GM18499 (cell line): ENCODE measurements around the gene WIPF2.

Experiments
- ATAC-seq: cut with Tn5 transposase; IDR thresholded peaks from one replicate; pipeline ENCODE4 v1.9.1; 2021; ENCODE audit warnings: moderate number of reproducible peaks; ENCODE audit not compliant: insufficient read depth, unreplicated experiment

Gene WIPF2

DNA sequence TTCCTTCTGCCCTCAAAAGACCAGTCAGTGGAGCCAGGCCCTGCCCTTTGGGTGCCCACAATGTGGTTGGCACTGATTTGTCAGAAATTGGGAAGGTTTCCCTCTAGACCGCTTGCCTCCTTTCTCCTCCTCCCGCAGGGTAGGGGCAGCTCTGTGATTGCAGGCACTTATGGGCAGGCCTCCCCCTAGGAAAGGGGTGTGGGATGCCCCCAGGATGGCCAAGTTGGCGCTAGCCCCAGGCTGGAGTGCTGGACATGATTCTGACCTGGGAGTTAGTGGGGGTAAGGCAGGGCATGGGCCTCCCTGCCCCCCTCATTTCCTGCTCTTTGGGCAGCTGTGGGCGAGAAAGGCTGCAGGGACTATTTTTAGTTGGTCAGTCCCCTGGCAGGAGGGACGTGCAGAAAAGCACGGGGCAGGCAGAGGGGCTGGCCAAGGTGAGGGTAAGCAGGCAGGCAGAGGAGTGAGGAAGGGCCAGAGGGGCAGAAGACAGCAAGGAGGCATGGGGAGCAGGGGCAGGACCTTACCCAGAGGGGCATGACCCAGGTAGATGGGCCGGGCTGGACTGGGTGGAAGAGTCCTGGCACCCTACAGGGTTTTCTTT is 93.1 kb downstream of the WIPF2 start:
- no peak for ATAC-seq

DNA sequence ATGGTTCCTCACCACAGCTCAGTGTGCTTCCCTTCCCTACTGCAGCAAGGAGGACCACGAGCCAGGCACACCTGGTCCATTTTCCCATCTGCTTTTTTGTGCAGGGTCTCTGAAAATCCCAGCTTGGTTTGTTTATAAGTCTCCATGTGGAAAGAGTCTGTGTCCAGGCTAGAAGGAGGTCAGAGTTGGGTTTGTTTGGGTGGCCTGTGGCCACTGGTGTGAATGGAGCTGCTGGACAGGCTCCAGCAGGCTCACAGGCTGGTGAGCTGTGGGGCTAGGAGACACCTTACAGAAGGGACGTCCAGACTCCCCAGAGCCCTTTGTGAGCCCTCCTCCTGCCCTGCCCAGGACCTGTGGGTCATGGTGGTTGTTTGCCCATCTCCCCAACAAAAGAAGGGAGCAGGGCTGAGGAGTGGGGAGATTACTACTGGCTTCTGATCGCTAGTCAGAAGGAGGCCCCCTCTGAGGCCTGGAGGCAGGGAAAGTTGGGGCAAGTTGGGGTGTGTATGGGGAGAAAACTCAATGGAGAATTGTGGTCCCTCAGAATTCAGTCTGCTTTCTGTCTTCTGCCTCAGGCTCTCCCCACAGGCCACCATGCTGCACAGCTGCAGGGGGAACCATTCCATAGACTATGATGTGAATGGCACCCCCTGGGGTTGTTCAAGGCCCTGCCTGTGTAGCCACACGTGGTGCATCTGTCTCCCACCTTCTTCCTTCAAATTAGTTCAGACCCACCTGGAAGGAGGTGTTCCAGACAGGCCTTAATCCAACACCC is 94.0 kb downstream of the WIPF2 start:
- ATAC-seq: no peak

DNA sequence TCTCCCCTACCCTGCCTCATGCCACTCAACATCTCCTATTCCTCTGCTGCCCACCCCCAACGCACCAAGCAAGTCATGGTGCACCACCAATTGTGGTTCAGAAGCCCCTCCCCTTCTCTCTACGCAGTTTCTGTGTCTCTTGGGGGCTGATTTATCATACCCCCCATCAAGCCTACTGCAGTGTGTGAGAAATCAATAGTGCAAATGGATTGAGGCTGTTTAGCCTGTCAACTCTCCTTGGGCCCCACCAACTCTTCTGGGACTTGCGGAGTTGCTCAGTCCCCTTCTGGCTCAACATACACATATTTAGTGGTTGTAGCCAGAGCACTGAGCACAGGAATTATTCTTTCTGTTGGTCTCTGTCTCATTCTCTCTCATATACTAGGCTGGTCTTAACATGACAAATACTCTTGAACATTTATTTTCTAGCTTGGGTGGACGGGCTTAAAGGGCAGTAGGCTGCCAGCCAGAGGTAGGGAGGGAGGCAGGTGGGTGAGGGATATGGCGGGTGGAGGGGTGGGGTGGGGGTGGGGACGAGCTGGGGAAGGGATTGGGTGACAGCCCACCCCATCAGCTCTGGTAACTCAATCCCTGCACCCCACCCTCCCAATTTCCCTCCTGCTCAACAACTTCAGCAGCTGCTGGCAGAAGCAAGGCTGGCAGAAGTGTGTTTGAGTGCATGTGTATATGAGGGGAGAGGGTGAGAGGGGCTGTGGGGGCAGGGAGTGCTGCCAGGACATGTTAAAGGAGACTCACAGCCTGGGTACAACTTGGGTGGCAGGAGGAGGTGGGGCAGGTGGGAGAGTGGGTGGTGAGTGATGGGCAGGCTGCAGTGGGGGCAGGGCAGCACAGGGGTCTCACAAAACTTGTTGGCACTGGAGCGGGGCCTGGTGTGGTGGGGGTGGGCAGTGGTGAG is 94.8 kb downstream of the WIPF2 start:
- ATAC-seq: no peak

DNA sequence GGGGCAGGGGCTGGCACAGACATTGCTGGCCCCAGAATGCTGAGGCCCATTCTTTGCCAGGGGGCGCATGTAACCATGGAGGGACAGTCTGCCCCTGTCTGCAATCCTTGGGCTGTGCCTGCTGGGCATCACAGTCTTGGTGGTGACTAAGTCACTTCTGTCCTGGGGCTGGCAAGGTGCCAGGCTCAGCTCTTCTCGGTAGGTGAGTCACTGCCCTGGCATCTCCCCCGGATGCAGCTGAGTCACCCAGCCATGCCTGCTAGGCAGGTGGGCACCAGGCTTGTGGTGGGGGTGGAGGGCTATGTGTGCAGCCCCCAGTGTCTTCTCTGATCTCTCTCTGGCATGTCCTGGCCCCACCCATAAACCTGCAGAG is 95.5 kb downstream of the WIPF2 start:
- no peak for ATAC-seq

DNA sequence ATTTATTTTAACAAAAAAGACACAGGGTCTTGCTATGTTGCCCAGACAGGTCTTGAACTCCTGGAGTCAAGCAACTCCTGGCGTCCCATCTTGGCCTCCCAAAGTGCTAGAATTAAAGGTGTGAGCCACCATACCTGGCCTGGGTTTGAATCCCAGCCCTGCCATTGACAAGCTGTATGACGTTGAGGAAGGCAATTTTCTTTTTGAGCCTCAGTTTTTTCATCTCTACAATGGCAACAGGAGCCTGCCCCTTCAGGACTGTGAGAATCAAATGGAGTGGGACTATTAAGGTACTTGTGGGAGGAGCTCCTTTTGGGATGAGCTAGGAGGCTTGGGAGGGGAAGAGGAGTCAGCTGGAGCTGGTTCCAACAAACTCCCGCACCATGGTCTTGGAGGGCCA is 96.1 kb downstream of the WIPF2 start:
- no peak for ATAC-seq

DNA sequence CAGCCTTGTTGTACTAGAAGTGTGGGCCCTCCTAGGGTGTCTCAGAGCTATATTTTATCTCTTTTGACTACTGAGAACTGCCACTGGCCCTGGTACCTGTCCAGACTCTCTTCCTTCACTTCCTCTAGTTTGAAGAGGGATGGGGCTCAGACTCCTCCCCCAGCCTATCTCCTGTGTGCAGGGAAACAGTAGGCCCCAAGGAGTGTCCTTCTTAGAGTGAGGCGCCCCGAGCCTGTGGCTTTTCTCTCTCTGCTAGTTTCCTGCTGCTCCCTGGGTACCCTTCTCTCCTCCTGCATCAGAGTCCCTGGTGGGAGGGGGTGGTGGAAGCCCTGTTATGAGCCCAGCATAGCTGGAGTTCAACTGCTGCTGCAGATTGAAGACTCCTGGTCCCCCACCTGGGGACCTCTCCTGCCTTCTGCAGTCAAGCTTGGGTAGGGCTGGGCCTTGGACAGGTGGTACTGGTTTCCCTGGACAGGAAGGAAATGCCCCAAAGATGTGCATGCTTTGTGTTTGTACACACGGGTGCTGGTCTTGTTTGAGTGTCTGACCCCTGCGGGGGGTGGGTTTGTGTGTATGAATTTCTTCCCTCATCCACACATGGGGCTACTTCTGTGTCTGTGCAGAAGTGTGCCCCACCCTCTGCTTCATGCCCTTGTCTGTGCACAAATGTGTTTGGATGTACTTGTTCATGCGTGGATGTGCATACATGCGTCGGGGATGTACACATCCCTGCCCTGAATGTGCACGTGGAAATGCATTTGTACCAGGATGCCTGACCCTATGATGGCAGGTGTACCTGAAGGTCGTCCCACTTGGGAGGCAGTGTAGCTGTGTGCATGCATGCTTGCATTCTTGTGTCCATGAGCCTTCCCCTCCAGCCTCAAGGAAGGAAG is 96.8 kb downstream of the WIPF2 start:
- no peak for ATAC-seq

DNA sequence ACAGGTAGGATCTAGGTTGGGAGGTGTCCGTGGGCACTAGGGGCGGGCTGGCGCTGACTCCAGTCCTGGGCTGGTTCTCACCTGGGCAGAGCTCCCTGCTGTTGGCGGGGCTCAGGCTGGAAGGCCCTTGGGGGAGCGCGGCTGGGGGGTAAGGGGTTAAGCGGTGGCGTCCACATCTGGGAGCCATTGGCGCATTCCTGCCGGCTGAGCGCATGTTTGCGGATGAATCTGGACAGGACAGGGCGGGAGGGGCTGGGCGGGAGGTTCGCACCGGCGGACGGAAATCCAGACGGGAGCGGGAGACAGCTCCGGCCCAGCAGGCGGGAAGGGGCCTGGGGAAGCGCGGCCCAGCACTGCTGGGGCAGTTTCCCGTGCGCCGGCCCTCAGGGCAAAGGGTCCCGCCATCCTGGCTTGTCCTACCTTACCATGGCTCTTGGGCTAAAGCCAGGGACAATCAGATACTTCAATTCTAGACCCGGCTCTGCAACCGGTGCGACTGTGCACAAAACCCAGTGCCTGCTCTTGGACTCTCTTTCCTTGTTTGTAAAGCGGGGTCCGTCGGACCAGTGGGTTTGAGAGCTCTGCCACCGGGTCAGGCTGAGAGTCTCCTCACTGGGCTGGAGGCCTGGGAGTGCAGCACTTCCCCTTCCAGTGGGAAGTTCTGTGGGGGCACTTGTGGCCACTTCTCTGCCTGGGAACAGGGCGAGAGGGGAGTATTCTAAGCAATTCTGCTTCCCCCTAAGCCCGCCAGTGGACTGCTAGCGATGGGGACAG is 97.7 kb downstream of the WIPF2 start:
- ATAC-seq: no peak

DNA sequence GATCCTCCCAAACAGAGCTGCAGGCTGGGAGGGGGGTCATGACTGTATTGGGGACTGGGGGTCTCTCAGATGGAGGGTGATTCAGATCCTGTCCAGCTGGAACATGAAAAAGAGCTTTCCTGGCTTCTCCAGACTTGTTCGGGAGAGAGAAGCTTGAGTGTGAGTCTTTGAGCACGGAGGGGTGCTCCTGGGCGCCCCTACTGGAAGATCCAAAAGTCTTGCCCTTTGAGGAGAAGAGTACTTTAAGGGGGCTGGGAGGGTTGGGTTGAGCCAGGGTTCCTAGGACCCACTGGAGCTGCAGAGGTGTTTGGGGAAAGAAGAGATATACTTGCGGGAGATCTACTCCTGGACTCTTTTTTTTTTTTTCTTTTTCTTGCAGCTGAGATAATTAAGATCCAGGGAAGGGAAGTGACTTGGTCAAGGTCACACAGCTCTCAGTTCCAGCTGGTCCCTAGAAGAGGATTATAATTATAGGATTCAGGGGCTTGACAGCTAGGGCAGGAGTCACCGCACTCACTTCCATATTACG is 98.3 kb downstream of the WIPF2 start:
- ATAC-seq: no peak

DNA sequence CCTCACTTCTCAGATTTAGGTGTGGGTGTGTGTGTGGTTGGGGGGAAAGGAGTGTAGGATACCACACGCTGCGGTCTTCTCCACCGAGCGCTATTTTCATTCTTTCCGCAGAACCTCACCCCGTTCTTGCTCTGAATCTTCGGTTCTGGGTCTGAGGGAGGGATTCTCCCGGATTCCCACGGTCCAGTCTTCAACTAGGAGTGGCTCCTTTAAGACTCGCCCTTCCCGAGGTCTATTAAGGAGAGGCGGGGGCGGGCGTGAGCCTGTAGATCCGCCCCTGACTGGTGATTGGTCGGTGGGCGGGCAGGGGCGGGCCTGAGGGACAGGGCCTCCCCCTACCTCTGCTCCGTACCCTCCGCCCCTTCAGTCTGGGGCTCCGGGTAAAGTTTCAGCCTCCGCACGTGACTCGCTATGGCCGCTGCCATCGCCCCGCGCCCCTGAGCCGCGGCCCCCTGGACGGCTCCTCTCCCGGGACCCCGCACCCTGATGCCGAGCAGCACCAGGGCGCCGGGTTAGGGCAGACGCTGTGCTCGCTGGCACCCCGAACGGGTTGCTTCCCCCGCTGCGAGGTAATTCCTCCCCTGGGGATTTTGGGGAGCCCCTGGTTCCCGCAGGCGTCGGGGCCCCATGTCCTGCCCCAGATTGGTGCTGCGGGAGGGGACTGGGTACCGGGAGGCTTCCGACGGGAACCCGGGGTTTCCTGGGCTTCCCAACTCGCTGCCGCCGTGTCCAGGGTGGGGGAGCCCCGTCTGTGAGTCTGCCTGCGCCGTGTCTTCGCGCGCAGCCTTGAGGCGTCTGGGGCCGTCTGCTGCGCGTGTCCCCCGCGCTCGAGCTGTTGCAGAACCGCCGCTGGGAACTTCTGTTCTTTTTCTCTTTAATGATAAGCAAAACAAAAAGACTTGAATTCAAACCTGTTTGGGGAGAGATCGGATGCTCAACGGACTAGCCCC is 99.1 kb downstream of the WIPF2 start:
- no peak for ATAC-seq

DNA sequence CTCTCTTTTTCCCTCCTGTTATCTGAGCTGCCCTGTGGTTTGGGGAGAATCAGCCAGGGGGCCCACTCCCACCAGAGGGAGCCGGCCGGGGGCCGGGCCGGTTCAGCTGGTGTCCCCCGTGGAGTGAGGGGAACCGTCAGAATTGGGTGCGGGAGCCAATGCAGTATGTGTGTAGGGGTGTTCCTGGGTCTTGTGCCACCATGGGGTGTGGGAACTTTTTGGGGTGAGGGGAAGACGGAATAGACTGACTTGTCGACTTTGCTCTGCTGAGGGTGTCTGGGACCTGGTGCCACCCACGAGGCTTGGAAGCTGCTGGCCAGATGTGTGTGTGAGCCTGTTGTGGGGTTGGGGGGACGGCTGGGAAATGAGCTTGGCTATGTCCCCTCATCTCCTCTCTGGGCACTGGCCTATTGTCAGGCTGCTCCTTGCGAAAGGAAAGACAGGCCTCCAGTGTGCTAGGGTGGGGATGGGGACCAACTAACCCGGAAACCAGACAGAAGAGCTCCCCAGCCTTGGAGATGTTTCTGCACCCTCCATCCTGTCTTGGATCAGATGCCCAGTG is 99.8 kb downstream of the WIPF2 start:
- ATAC-seq: no peak

DNA sequence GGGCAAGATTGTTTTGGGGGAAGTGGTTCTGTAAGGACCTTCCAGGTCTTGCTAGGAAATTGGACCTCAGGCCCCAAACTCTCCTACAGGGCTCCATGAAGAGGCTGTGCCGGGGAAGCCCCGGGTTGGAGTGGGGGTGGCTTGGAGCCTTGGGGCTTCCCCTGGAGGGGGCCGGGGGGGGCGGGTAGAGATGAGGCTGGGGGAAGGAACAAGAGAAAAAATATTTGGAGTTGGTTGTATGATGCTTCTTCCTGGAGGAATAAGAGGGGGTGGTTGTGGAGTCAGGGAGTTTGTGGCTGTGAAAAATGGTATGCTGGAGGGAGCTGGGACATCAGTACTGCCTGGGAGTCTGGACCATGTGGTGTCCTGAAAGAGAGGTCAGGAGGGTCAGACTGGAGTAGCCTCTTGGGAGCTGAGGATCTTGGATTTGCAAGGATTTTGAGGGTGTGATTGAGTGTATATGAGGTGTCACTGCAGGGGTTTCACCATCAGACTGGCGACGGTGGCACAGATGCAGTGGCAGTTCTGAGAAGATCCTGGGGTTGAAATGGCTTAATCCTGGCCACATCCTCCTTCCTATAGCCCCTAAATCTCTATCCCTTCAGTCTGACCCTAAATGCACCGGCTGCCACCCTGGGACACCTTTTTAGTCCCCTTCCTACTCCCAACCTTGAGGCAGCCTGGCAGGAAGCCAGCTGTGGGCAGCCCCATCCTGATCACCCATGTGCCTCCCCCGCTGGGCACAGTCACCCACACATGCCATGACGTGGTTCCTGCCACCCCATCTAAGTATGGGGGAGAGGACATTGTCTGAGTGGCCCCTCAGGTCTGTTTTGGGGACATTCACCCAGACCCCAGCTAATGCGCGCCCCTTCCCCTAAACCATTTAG is 100.8 kb downstream of the WIPF2 start:
- ATAC-seq: no peak

DNA sequence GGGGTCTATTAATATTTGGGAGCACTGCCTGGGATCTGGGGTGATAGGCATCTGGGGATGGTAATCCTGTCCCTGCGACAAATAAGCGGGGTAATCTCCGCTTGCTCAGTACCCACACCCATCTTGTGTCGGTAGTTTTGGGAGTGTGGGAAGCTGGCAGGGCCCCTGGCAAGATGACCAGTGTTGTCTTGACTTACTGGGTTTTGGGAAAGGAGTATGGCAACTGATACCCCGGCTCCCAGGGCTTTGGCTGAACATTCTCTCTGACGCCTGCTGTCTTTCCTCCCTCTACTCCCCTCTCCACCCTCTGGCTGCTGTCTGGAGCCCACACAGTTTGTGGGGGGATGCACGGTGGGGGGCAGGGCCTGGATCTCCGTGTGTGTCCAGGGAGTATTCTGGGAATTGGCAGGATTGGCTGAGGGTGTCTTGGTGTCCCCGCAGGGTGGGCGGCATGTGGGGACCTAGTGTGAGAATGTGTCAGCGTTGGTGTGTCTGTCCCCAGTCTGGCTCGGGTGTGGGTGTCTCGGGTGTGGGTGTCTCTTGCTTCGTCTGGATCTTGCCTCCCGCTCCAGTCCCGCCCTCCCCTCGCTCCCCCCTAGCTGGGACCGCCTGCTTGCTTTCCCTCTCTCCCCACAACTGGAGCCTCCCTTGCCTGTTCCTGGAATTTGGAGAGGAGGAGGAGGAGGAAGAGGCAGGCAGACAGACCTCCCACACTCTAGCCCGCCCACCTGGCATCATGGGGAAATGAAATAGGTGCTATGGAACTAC is 101.8 kb downstream of the WIPF2 start:
- no peak for ATAC-seq

DNA sequence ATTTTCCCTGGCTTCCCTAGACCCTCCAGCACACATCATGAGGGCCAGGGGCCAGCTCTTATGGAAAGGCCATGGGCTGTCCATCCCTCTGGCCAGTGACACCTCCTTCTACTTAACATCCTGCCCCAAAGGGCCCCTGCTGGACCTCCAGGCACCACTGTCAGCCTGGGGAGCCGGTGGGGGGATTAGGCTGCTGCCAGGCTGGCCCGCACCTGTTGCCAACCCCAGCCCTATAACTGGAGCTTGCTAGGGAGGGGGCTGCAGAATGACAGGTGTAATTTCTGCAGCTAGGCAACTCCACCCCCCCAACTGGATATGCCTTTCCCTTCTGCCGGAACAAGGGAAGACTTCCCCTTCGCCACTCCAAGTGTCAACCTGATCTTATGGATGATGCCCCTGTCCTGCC is 102.4 kb downstream of the WIPF2 start:
- ATAC-seq: no peak

DNA sequence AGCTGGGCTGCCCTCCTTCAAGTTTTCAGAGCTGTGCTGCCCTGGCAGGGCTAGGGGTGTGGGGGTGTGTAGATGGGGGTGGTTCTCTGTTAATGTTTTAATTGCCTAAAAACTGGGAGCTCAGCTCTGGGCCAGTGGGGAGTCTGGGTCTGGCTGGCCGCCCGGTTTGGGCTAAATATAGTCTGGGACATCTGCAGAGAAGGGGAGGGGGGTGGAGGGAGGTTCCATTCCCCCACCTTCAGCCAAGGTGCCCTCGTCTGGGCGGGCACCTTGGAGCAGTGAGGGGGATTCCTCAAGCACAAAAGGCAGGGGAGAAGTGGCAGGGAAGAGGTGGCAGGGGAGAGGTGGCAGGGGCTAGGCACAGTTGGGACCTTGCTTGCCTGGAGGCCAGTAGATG is 102.9 kb downstream of the WIPF2 start:
- ATAC-seq: no peak

DNA sequence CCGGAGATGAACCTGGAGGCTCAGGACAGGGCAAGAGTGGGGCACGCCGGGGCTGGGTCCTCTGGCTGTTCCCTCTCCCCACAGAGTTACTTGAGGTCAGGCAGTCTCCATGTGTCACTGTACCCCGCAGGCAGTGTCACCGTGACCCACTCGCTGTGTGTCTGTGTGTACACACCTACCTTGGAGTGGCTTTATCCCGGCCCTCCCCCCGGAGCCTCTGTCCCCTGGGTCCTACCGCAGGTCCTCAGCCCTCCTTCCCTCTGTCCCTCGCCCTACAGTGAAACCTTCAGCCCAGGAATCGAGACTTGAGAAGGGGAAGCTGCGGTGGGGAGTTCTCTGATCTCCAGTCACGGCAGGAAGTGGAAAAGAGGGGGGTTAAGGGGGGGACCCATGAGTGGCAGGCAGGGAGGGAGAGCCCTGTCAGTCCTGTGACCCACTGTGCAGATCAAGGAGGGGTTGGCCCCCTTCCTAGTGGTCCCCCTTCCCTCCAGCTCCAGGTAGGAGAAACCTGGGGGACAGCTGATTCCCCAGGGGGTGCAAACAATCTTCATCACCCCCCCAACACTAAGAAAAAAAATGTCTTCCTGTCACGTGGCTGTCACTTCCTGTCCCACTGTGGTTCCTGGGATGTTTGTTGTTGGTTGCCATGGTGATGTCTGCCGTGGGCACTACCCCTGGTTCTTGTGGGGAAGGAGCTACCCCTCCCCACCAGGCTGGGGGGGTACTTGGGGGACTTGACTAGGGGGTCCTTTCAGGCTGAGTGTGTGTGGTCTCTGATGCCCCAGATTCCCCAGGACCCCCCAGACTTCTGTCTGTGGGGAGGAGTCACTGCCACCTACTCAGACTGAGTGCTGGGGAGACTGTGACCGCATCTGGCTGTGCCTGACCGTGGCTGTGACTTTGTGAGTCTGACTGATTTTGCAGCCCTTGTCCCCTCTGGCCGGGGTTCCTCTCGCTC is 103.5 kb downstream of the WIPF2 start:
- no peak for ATAC-seq
